Endodermal cell (in vitro differentiated cells): ENCODE measurements around the gene JAML. TPM values are rescaled to one million over a fixed set of nuclear protein-coding genes. Genes with fewer than 3 reads are reported as not detected.

Source experiments
- DNase-seq: peaks from one replicate; pipeline ENCODE4 v3.0.0-alpha.2; 2017
- H3K27ac ChIP-seq: 2 replicates; pipeline ENCODE4 v1.5.1; 2013; ENCODE audit warnings: mild to moderate bottlenecking, low read depth, low read length, moderate library complexity
- H3K27me3 ChIP-seq: 2 replicates; pipeline ENCODE4 v1.6.1; 2013; ENCODE audit warnings: mild to moderate bottlenecking, low read length, moderate library complexity; ENCODE audit not compliant: insufficient read depth, control insufficient read depth, poor library complexity, severe bottlenecking
- H3K36me3 ChIP-seq: 2 replicates; pipeline ENCODE4 v1.7.0; 2013; ENCODE audit warnings: mild to moderate bottlenecking, low read length, moderate library complexity; ENCODE audit not compliant: control insufficient read depth, insufficient read depth
- H3K4me1 ChIP-seq: one replicate; pipeline ENCODE4 v1.7.0; 2013; ENCODE audit warnings: low read length; ENCODE audit not compliant: control insufficient read depth, insufficient read depth
- H3K4me3 ChIP-seq: 2 replicates; pipeline ENCODE4 v1.5.1; 2013; ENCODE audit warnings: mild to moderate bottlenecking, low read length, moderate library complexity
- H3K9ac ChIP-seq: 2 replicates; pipeline ENCODE4 v1.6.1; 2013; ENCODE audit warnings: mild to moderate bottlenecking, low read length, moderate library complexity; ENCODE audit not compliant: poor library complexity, severe bottlenecking; ENCODE audit errors: extremely low read depth
- H3K9me3 ChIP-seq: 2 replicates; pipeline ENCODE4 v1.6.1; 2013; ENCODE audit warnings: mild to moderate bottlenecking, low read length, moderate library complexity; ENCODE audit not compliant: control insufficient read depth
- H3K27ac Mint-ChIP-seq: 2 replicates; pipeline ENCODE4 v1.8.0; 2020; ENCODE audit warnings: mixed read lengths
- H3K27me3 Mint-ChIP-seq: 2 replicates; pipeline ENCODE4 v1.8.0; 2021; ENCODE audit warnings: mild to moderate bottlenecking, mixed read lengths; ENCODE audit not compliant: insufficient read depth
- H3K36me3 Mint-ChIP-seq: 2 replicates; pipeline ENCODE4 v1.8.0; 2020; ENCODE audit warnings: low read depth, mixed read lengths
- H3K4me1 Mint-ChIP-seq: 2 replicates; pipeline ENCODE4 v1.8.0; 2020; ENCODE audit warnings: mixed read lengths
- H3K4me3 Mint-ChIP-seq: 2 replicates; pipeline ENCODE4 v1.8.0; 2020; ENCODE audit warnings: mild to moderate bottlenecking, moderate library complexity, mixed read lengths
- H3K9me3 Mint-ChIP-seq: 2 replicates; pipeline ENCODE4 v1.8.0; 2020; ENCODE audit warnings: mild to moderate bottlenecking, mixed read lengths
- WGBS, 2 experiments: methylation state at CpG; one replicate each; pipeline versions ENCODE4 v1.1.5 to v1.1.7; 2013; ENCODE audit warnings: missing lambda C conversion rate in 2 of 2, mixed read lengths in 1 of 2; ENCODE audit not compliant: insufficient coverage in 1 of 2, insufficient read length in 1 of 2; 5-methylcytosine and 5-hydroxymethylcytosine counted together
- total RNA-seq, 2 donors: library from RNA; stranded (reverse); fragmentation: NEBNext Ultra II Directional in 1 of 2; extraction: Animal tissue kit (Norgen Biotek cat#: 25700) in 1 of 2; gene quantifications; 2 replicates in 1 of 2; 3 replicates in 1 of 2; pipeline ENCODE4 v1.2.1, GENCODE V29; 2021
- TF ChIP-seq, protein P1 (sequence below): fragments of 200-600 bp; sonication (generic); conservative IDR thresholded peaks from 2 replicates; pipeline ENCODE4 v1.5.0; 2021; ENCODE audit warnings: antibody characterized with exemption, mild to moderate bottlenecking

The JAML gene
- total RNA-seq, 2 donors from 2014 or later, result 0.40 to 0.55 TPM

DNA sequence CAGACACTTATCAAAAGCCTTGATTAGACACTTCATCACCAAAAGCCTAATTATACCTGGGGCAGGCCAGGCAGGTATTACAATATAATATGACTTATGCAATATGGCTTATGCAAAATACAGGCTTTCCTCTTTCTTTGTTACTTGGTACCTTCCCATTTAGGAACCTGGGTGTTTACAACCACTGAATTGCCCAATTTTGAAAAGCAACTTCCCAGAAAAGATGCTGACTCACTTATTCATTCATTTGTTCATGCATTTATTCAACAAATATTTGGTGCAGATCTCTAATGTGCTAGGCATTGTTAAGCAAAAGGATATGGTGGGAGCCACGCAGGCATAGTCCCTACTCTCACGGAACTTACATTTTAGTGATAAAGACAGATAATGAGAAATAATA lies 13.6 kb upstream of the JAML start:
- Mint-ChIP-seq H3K36me3 (no peaks in the 10 kb centered on the region), H3K9me3 (no peaks in the 10 kb centered on the region), H3K4me1 (peaks cover 14% of the 10 kb centered on the region), H3K4me3 (no peak overlapping the region), H3K27me3 (peaks cover 7% of the 10 kb centered on the region), H3K27ac (no peak overlapping the region)
- no peak overlapping the region for H3K27ac ChIP-seq
- no peak overlapping the region for H3K4me3 ChIP-seq
- TF ChIP-seq, protein P1, sequence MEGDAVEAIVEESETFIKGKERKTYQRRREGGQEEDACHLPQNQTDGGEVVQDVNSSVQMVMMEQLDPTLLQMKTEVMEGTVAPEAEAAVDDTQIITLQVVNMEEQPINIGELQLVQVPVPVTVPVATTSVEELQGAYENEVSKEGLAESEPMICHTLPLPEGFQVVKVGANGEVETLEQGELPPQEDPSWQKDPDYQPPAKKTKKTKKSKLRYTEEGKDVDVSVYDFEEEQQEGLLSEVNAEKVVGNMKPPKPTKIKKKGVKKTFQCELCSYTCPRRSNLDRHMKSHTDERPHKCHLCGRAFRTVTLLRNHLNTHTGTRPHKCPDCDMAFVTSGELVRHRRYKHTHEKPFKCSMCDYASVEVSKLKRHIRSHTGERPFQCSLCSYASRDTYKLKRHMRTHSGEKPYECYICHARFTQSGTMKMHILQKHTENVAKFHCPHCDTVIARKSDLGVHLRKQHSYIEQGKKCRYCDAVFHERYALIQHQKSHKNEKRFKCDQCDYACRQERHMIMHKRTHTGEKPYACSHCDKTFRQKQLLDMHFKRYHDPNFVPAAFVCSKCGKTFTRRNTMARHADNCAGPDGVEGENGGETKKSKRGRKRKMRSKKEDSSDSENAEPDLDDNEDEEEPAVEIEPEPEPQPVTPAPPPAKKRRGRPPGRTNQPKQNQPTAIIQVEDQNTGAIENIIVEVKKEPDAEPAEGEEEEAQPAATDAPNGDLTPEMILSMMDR, result no peak
- peaks cover 7% of the 10 kb centered on the region for H3K4me1 ChIP-seq
- DNase-seq, result no peak
- H3K27me3 ChIP-seq, result peaks cover 5% of the 10 kb centered on the region
- WGBS, 2 experiments, result 85% methylated on average over 2 of the region's 2 CpGs; no CpG with 5 or more reads in 1 of the 2 experiments
- H3K36me3 ChIP-seq, result no peaks in the 10 kb centered on the region
- no peaks in the 10 kb centered on the region for H3K9me3 ChIP-seq
- H3K9ac ChIP-seq, result no peak overlapping the region

DNA sequence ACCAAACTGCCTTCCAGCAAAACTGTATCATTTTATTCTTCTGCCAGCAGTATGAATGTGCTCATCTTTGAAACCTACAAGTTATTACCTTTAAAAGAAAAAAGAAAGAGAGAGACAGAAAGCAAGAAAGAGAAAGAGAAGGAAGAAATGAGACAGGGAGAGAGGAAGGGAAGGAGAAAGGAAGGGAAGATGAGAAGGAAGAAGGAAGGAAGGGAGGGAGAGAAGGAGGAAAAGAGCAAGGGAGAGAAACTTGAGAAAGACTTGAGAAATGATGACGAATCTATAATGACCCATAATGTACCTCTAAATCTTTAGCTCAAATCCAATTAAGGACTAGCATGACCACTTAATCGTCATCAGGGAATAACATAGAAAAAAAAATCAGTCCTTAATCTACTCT lies 11.4 kb upstream of the JAML start:
- DNase-seq, result no peak
- Histone ChIP-seq H3K9me3 (no peaks in the 10 kb centered on the region), H3K4me1 (peaks cover 4% of the 10 kb centered on the region), H3K4me3 (no peak overlapping the region), H3K27me3 (no peaks in the 10 kb centered on the region), H3K27ac (no peak overlapping the region), H3K36me3 (no peaks in the 10 kb centered on the region), H3K9ac (no peak overlapping the region)
- no peak overlapping the region for H3K4me3 Mint-ChIP-seq
- 80 to 84% methylated on average over 1 to 2 of the region's 2 CpGs for WGBS, 2 experiments
- H3K9me3 Mint-ChIP-seq, result no peaks in the 10 kb centered on the region
- no peaks in the 10 kb centered on the region for H3K36me3 Mint-ChIP-seq
- TF ChIP-seq, protein P1, result no peak
- peaks cover 14% of the 10 kb centered on the region for H3K4me1 Mint-ChIP-seq
- H3K27ac Mint-ChIP-seq, result no peak overlapping the region
- H3K27me3 Mint-ChIP-seq, result no peaks in the 10 kb centered on the region

DNA sequence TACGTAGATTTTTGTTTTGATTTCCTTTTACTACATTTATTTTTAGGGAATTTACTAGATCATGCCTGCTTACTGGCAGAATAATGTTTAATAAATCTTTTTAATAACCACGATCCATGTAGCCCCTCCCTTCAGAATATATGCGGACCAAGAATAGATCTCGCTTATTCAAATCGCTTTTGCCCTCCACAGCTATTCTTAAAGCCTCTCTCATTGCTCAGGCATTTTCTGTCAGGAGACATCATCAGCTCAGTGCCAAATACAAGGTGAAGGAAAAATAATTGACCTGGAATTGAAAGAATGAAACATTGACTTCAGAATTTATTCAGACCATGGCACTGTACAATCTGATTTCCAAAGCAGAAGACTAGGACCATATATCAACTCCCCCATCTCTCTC lies 10.0 kb upstream of the JAML start:
- H3K36me3 ChIP-seq, result no peaks in the 10 kb centered on the region
- peaks cover 4% of the 10 kb centered on the region for H3K4me1 ChIP-seq
- Mint-ChIP-seq H3K4me3 (no peak overlapping the region), H3K27me3 (no peaks in the 10 kb centered on the region), H3K27ac (no peak overlapping the region), H3K4me1 (peaks cover 8% of the 10 kb centered on the region), H3K9me3 (no peaks in the 10 kb centered on the region), H3K36me3 (no peaks in the 10 kb centered on the region)
- no peak overlapping the region for H3K9ac ChIP-seq
- H3K27me3 ChIP-seq, result no peaks in the 10 kb centered on the region
- 95 to 98% methylated on average over 4 of the region's 5 CpGs for WGBS, 2 experiments
- H3K4me3 ChIP-seq, result no peak overlapping the region
- TF ChIP-seq, protein P1, result no peak
- DNase-seq, result no peak
- no peaks in the 10 kb centered on the region for H3K9me3 ChIP-seq
- no peak overlapping the region for H3K27ac ChIP-seq
